Panc1 (cell line): ENCODE data around the gene CRHBP.
"Not testable (repeated sequence)": the region's sequence is repeated elsewhere in the genome, so short reads cannot be mapped to it uniquely, and the experiment has no call there.

Source experiments
- POLR2AphosphoS5 ChIP-seq: IDR thresholded peaks from 2 replicates; pipeline ENCODE4 v1.6.1; 2012; ENCODE audit warnings: mild to moderate bottlenecking, low read depth, low read length, moderate library complexity
- TCF7L2 ChIP-seq: IDR thresholded peaks from 2 replicates; pipeline ENCODE4 v1.6.1; 2011; ENCODE audit warnings: mild to moderate bottlenecking, low read depth, low read length, inconsistent platforms
- TF ChIP-seq, protein P1 (sequence below): fragments of 450-650 bp; IDR thresholded peaks from 2 replicates; pipeline ENCODE4 v1.5.1; 2017; ENCODE audit warnings: mild to moderate bottlenecking

DNA sequence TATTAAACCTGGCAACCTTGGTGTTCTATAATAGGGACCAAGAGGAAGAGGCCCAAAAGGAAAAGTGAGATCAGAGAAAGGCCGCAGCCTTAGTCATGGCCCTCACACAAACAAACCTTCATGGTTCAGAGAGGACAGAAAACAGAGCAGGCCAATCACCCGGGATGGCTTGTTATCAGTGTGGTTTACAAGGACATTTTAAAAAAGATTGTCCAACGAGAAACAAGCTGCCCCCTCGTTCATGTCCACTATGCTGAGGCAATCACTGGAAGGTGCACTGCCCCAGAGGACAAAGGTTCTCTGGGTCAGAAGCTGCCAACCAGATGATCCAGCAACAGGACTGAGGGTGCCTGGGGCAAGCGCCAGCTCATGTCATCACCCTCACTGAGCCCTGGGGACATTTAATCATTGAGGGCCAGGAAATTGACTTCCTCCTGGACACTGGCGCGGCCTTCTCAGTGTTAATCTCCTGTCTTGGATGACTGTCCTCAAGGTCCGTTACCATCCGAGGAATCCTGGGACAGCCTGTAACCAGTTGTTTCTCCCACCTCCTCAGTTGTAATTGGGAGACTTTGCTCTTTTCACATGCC lies 42.4 kb upstream of the CRHBP start:
- TF ChIP-seq, protein P1, sequence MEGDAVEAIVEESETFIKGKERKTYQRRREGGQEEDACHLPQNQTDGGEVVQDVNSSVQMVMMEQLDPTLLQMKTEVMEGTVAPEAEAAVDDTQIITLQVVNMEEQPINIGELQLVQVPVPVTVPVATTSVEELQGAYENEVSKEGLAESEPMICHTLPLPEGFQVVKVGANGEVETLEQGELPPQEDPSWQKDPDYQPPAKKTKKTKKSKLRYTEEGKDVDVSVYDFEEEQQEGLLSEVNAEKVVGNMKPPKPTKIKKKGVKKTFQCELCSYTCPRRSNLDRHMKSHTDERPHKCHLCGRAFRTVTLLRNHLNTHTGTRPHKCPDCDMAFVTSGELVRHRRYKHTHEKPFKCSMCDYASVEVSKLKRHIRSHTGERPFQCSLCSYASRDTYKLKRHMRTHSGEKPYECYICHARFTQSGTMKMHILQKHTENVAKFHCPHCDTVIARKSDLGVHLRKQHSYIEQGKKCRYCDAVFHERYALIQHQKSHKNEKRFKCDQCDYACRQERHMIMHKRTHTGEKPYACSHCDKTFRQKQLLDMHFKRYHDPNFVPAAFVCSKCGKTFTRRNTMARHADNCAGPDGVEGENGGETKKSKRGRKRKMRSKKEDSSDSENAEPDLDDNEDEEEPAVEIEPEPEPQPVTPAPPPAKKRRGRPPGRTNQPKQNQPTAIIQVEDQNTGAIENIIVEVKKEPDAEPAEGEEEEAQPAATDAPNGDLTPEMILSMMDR, result not testable (repeated sequence)
- not testable (repeated sequence) for TF ChIP-seq TCF7L2, POLR2AphosphoS5
